ENCODE measurements around the gene EEF1AKMT3. TPM values are rescaled to one million over a fixed set of nuclear protein-coding genes. Genes with fewer than 3 reads are reported as not detected.
A peak's percentile ranks its signal among the peaks of the same experiment; 100 is the strongest.

The EEF1AKMT3 gene
- total and polyA plus RNA-seq, 2 of the 4 experiments (the other 2 are of a cell fraction): 3.2 to 8.1 TPM

- WGBS, 2 experiments (ENCODE audit: extremely low coverage in 2 of 2, insufficient read length in 1 of 2): 0% methylated on average over 10 of the region's 36 CpGs; no CpG with 5 or more reads in 1 of the 2 experiments
- ATAC-seq (ENCODE audit: low read depth): no peak
- H3K9ac ChIP-seq (ENCODE audit: low read depth, low read length): no peak within 1 kb of the TSS
- H3K79me1 ChIP-seq (ENCODE audit: low read depth in 1 of 2, low read length in 2 of 2): no peaks in the 10 kb centered on the region
- DNase-seq: no peak
- TF ChIP-seq MAZ (IDR thresholded peaks at IDR 0.05; ENCODE audit: borderline replicate concordance, low read depth, low read length): peak; percentile 72
- no peak for TF ChIP-seq FOS (IDR thresholded peaks at IDR 0.05; ENCODE audit: low read depth, low read length)
- TF ChIP-seq MXI1 (IDR thresholded peaks at IDR 0.05; ENCODE audit: borderline replicate concordance, low read depth, low read length): no peak
- no peak within 1 kb of the TSS for H3K27ac ChIP-seq (ENCODE audit: insufficient read depth, low read length)
- H4K5ac ChIP-seq (ENCODE audit: low read depth, low read length): no peak within 1 kb of the TSS
- 0 out of 2 replicates have a peak, but pooled peaks cover 3% of the 10 kb centered on the region for H4K20me1 ChIP-seq (ENCODE audit: insufficient read depth, low read length)
- H3K14ac ChIP-seq (replicated peaks; ENCODE audit: low read depth, low read length): no peak within 1 kb of the TSS
- intact Hi-C loops (cut with micrococcal nuclease) (loop anchor here (5.0 kb wide), 1 partner anchor 156 kb away; no protein-coding TSS in a partner anchor), in situ Hi-C loops (cut with MboI; ENCODE audit: low sequenced_read_pairs) (loop anchor here (10.0 kb wide), 1 partner anchor 154 kb away; no protein-coding TSS in a partner anchor), dilution Hi-C loops (cut with HindIII; ENCODE audit: low sequenced_read_pairs, unreplicated experiment) (no loop called here)
- H3K9me1 ChIP-seq (ENCODE audit: insufficient read depth, low read length): no peaks in the 10 kb centered on the region
- no peaks in the 10 kb centered on the region for H3K36me3 ChIP-seq (ENCODE audit: control insufficient read depth, insufficient read depth, low read length)
- no peak within 1 kb of the TSS for H2BK20ac ChIP-seq (ENCODE audit: low read depth, low read length)
- H3K4me2 ChIP-seq (ENCODE audit: low read depth, low read length): peak within 1 kb of the TSS; percentile 73
- ChIA-PET POLR2A (ENCODE audit: unreplicated experiment) (no interaction called here), CTCF (no interaction called here)
- H3K4me3 ChIP-seq (ENCODE audit: insufficient read depth, low read depth, low read length): peak within 1 kb of the TSS; percentile 31
- H3K23ac ChIP-seq (ENCODE audit: low read depth, low read length): 0 out of 2 replicates have a peak within 1 kb of the TSS, but pooled peaks have one; percentile 1
- H2AK9ac ChIP-seq (replicated peaks; ENCODE audit: low read depth, low read length, poor library complexity): peak within 1 kb of the TSS; percentile 55
- H3K56ac ChIP-seq (ENCODE audit: extremely low read depth, insufficient read depth, low read length): no peak within 1 kb of the TSS
- H2BK5ac ChIP-seq (ENCODE audit: low read depth, low read length, poor library complexity, severe bottlenecking): no peak within 1 kb of the TSS
- H3K4me1 ChIP-seq (ENCODE audit: control insufficient read depth, insufficient read depth, low read length): 0 out of 2 replicates have a peak, but pooled peaks cover 3% of the 10 kb centered on the region
- H3K18ac ChIP-seq (ENCODE audit: low read depth, low read length): no peak within 1 kb of the TSS
- H3K4ac ChIP-seq (ENCODE audit: low read depth, low read length): no peak within 1 kb of the TSS
- H2AK5ac ChIP-seq (ENCODE audit: low read depth, low read length): no peak within 1 kb of the TSS
- peak within 1 kb of the TSS; percentile 79 for H2AFZ ChIP-seq (replicated peaks; ENCODE audit: low read length, poor library complexity)
- BruUV-seq (replicated peaks): no TSS peak
- no peak within 1 kb of the TSS for H4K8ac ChIP-seq (ENCODE audit: low read depth in 2 of 2, low read length in 2 of 2)
- no peak within 1 kb of the TSS for H4K91ac ChIP-seq (ENCODE audit: insufficient read depth, low read depth, low read length)
- no peak within 1 kb of the TSS for H2BK15ac ChIP-seq (ENCODE audit: low read depth, low read length)
- H3K27me3 ChIP-seq (ENCODE audit: control insufficient read depth, insufficient read depth, low read length): peaks cover 81% of the 10 kb centered on the region
- no peak within 1 kb of the TSS for H2BK120ac ChIP-seq (ENCODE audit: low read depth, low read length)
- H3K9me3 ChIP-seq (ENCODE audit: control insufficient read depth, insufficient read depth, low read length): peaks cover 2% of the 10 kb centered on the region; the same call in 1 of the 2 replicates
These were observed 33.7 kb upstream of the EEF1AKMT3 start, which contains the start of gene AGAP2 for GRCh38 chr12:57738661-57739237. Gene AGAP2, minus strand, starts transcription at chr12:57738742. Its CDS starts 496 bp downstream, at chr12:57738246.
